Measurements from ENCODE around the gene CASP14. TPM values are rescaled to one million over a fixed set of nuclear protein-coding genes. Genes with fewer than 3 reads are reported as not detected.
A peak's percentile ranks its signal among the peaks of the same experiment; 100 is the strongest.
"Not testable (repeated sequence)": the region's sequence is repeated elsewhere in the genome, so short reads cannot be mapped to it uniquely, and the experiment has no call there.

Gene CASP14
- total and polyA plus RNA-seq, 12 donors = not detected

DNA sequence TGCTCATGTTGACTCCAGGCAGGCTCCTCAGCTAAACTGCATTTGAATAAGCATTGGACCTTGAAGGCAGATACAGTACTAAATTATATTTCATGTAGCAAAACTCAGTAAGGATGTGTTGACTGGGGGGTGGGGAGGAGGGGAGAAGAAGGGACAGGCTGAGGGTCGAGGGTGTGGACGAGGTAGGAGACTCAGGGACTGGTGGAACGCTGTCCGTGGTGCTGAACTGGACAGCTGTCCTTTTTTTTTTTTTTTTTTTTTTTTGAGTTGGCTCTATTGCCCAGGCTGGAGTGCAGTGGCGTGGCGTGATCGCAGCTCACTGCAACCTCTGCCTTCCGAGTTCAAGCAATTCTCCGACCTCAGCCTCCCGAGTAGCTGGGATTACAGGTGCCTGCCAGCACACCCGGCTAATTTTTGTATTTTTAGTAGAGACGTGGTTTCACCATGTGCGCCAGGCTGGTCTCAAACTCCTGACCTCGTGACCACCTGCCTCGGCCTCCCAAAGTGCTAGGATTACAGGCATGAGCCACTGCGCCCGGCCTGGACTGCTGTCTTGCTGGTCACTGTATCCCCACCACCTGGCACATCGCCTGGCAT, 33.2 kb upstream of the CASP14 start:
- peaks cover 0 to 72% (median 37%) of the 10 kb centered on the region in 7 donors for H3K27me3 ChIP-seq
- no peak overlapping the region for H3K4me3 ChIP-seq
- H3K4me1 ChIP-seq = no peaks in the 10 kb centered on the region
- H3K9me3 ChIP-seq = no peaks in the 10 kb centered on the region
- DNase-seq (no peak), ATAC-seq (no peak)
- no peaks in the 10 kb centered on the region for H3K36me3 ChIP-seq
- TF ChIP-seq, protein P1, sequence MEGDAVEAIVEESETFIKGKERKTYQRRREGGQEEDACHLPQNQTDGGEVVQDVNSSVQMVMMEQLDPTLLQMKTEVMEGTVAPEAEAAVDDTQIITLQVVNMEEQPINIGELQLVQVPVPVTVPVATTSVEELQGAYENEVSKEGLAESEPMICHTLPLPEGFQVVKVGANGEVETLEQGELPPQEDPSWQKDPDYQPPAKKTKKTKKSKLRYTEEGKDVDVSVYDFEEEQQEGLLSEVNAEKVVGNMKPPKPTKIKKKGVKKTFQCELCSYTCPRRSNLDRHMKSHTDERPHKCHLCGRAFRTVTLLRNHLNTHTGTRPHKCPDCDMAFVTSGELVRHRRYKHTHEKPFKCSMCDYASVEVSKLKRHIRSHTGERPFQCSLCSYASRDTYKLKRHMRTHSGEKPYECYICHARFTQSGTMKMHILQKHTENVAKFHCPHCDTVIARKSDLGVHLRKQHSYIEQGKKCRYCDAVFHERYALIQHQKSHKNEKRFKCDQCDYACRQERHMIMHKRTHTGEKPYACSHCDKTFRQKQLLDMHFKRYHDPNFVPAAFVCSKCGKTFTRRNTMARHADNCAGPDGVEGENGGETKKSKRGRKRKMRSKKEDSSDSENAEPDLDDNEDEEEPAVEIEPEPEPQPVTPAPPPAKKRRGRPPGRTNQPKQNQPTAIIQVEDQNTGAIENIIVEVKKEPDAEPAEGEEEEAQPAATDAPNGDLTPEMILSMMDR (IDR thresholded peaks at IDR 0.05) = no peak
- intact Hi-C loops (cut with DNase I) = no loop called here
- 33 to 39% methylated on average over 18 of the region's 18 CpGs for WGBS, 2 donors
- H3K27ac ChIP-seq = no peak overlapping the region

- H3K4me3 ChIP-seq; H3K4me1 ChIP-seq; H3K36me3 ChIP-seq; DNase-seq; intact Hi-C loops (cut with DNase I); H3K9me3 ChIP-seq; H3K27ac ChIP-seq; ATAC-seq: not testable (repeated sequence)
- 49 to 62% methylated on average over 3 of the region's 3 CpGs for WGBS, 2 donors
- H3K27me3 ChIP-seq = peaks cover 0 to 74% (median 32%) of the 10 kb centered on the region in 7 donors
Measured at GRCh38 chr19:15018836-15019235, 30.4 kb upstream of the CASP14 start.

DNA sequence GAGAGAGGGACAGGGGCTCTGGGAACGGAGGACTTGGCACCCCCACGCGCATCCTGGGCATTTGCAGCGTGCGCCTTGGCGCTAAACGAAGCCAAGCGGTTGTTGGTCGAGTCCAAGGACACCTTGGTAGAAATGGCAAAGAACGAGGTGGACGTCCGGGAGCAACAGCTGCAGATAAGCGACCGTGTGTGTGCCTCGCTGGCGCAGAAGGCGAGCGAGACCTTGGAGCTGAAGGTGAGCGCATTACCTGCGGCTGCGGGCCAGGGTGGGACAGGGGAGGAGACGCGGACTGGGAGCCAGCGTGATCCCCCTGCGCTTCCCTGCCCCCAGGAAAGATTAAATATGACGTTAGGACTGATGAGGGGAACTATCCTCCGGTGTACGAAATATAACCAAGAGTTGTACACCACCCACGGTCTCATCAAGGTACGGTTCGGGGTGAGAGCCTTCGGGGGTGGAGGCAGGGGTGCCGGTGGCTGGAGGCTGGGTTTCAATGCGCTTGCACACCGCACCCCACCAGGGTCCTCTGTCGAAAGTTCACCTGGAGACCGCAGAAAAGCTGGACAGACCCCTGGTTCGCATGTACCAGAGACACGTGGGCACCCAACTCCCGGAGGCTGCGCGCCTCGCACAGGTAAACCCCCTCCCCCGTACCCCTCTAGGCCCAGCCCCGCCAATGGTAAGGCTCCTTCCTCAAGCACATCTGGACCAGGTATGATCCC, 27.8 kb upstream of the CASP14 start:
- H3K36me3 ChIP-seq = no peaks in the 10 kb centered on the region
- H3K4me1 ChIP-seq = no peaks in the 10 kb centered on the region
- no peak overlapping the region for H3K4me3 ChIP-seq
- no peaks in the 10 kb centered on the region for H3K9me3 ChIP-seq
- ATAC-seq (no peak), DNase-seq (no peak)
- 70 to 77% methylated on average over 45 of the region's 45 CpGs for WGBS, 2 donors
- intact Hi-C loops (cut with DNase I) = no loop called here
- peaks cover 0 to 73% (median 44%) of the 10 kb centered on the region in 7 donors for H3K27me3 ChIP-seq
- TF ChIP-seq, protein P1 (IDR thresholded peaks at IDR 0.05) = no peak
- no peak overlapping the region for H3K27ac ChIP-seq

GRCh38 chr19:15022752-15023151, 26.5 kb upstream of the CASP14 start:
- Histone ChIP-seq H3K27me3 (peaks cover 0 to 61% (median 38%) of the 10 kb centered on the region in 7 donors), H3K27ac (no peak overlapping the region), H3K4me3 (no peak overlapping the region), H3K4me1 (no peaks in the 10 kb centered on the region), H3K9me3 (no peaks in the 10 kb centered on the region), H3K36me3 (no peaks in the 10 kb centered on the region)
- intact Hi-C loops (cut with DNase I) = no loop called here
- TF ChIP-seq, protein P1 (IDR thresholded peaks at IDR 0.05) = no peak
- ATAC-seq (no peak), DNase-seq (no peak)
- 20 to 29% methylated on average over 28 to 31 of the region's 31 CpGs for WGBS, 2 donors

DNA sequence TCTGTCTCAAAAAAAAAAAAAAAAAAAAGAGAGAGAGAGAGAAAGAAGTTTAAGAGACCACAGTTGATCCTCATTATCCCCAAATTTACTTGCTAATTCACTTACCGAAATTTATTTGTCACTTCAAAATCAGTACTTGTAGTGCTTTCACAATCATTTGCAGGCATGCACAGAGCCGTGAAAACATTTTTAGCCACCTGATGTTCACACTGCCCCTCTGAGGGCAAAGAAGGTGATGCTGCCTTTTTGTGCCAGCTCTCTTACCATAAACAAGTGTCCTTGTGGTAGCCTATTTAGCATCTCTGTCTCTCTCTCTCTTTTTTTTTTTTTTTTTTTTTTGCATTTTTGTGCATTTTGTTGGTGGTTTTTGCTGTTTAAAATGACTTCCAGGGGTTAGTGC, 24.1 kb upstream of the CASP14 start:
- no peak overlapping the region for H3K27ac ChIP-seq
- ATAC-seq (no peak), DNase-seq (no peak)
- H3K4me1 ChIP-seq = no peaks in the 10 kb centered on the region
- 39 to 48% methylated on average over 2 of the region's 2 CpGs for WGBS, 2 donors
- H3K9me3 ChIP-seq = no peaks in the 10 kb centered on the region
- TF ChIP-seq, protein P1 (IDR thresholded peaks at IDR 0.05) = peak in 1 of 9 donors; percentile 7
- H3K27me3 ChIP-seq = peaks cover 0 to 47% (median 37%) of the 10 kb centered on the region in 7 donors
- intact Hi-C loops (cut with DNase I) = no loop called here
- H3K4me3 ChIP-seq = no peak overlapping the region
- no peaks in the 10 kb centered on the region for H3K36me3 ChIP-seq

All from heart right ventricle (tissue), 16 donors.